WI38 (cell line): Measurements from ENCODE around the gene VMP1.

Source experiments
- H3K4me3 ChIP-seq: 2 replicates; pipeline ENCODE4 v1.5.1; 2011; ENCODE audit warnings: low read depth, mild to moderate bottlenecking, control low read depth, low read length
- CTCF ChIP-seq: IDR thresholded peaks from 2 replicates; pipeline ENCODE4 v1.5.1; 2012; ENCODE audit warnings: low read depth, mild to moderate bottlenecking, control low read depth, low read length

VMP1 gene

DNA sequence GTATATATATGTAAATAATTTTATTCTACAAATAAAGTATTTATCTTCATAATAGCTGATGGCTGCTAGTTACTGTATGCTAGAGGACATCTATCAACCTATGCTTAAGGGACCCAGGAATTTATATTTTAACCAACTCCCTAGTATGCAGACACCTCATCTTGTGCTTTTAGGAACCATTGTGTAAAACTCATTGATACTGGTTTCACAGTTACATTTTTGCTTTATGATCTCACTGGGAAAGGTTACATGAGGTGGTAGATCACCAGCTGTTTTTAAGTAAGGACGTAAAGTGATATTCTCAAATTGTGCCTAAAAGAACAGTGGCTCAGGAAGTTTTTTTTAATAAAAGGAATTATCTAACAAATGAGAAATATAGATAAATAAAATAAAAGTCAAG lies 56.4 kb downstream of the VMP1 start:
- no peak for TF ChIP-seq CTCF
- H3K4me3 ChIP-seq, result no peak overlapping the region

- no peak for TF ChIP-seq CTCF
- no peak overlapping the region for H3K4me3 ChIP-seq
Measured at GRCh38 chr17:59764292-59764741, 56.9 kb downstream of the VMP1 start.

- TF ChIP-seq CTCF, result no peak
- H3K4me3 ChIP-seq, result no peak overlapping the region
Measured at GRCh38 chr17:59765038-59765437, 57.6 kb downstream of the VMP1 start.

GRCh38 chr17:59766491-59766890 lies 59.0 kb downstream of the VMP1 start:
- TF ChIP-seq CTCF, result no peak
- H3K4me3 ChIP-seq, result no peak overlapping the region

GRCh38 chr17:59767176-59767575 lies 59.7 kb downstream of the VMP1 start:
- TF ChIP-seq CTCF, result no peak
- no peak overlapping the region for H3K4me3 ChIP-seq

- H3K4me3 ChIP-seq, result no peak overlapping the region
- TF ChIP-seq CTCF, result no peak
Measured at GRCh38 chr17:59769887-59770286, 62.4 kb downstream of the VMP1 start.

GRCh38 chr17:59771093-59771492 lies 63.6 kb downstream of the VMP1 start:
- TF ChIP-seq CTCF, result no peak
- no peak overlapping the region for H3K4me3 ChIP-seq
